OCI-LY3 (cell line): ENCODE measurements around the gene SGK2.
A peak's percentile ranks its signal among the peaks of the same experiment; 100 is the strongest.

Source experiments
- H2AFZ ChIP-seq: fragments of 200-600, 300-600 bp; shearing (Covaris generic); 2 replicates; pipeline ENCODE4 v1.6.0; 2014; ENCODE audit warnings: antibody characterized with exemption, low read depth, low read length
- H3K27ac ChIP-seq: fragments of 200-600, 300-600 bp; sonication (generic); 2 replicates; pipeline ENCODE4 v1.5.1; 2014; ENCODE audit warnings: mild to moderate bottlenecking, low read length, moderate library complexity, mixed read lengths
- H3K27me3 ChIP-seq: fragments of 200-600, 300-600 bp; sonication (generic); 2 replicates; pipeline ENCODE4 v1.6.1; 2014; ENCODE audit warnings: low read depth, low read length, mixed read lengths
- H3K36me3 ChIP-seq: fragments of 200-600, 300-600 bp; sonication (generic); replicated peaks from 2 replicates; pipeline ENCODE3; 2014; ENCODE audit warnings: low read depth, low read length, mixed read lengths
- H3K4me1 ChIP-seq: fragments of 300-600, 200-600 bp; sonication (generic); 2 replicates; pipeline ENCODE4 v1.6.1; 2014; ENCODE audit warnings: low read length, mixed read lengths
- H3K4me2 ChIP-seq: fragments of 200-600, 300-600 bp; sonication (generic); 2 replicates; pipeline ENCODE4 v1.6.1; 2014; ENCODE audit warnings: low read length, mixed read lengths
- H3K4me3 ChIP-seq: fragments of 300-600, 200-600 bp; sonication (generic); 2 replicates; pipeline ENCODE4 v1.5.1; 2014; ENCODE audit warnings: antibody characterized with exemption, mild to moderate bottlenecking, low read length, moderate library complexity
- H3K79me2 ChIP-seq: fragments of 300-600, 200-600 bp; shearing (Covaris generic); 2 replicates; pipeline ENCODE4 v1.6.1; 2014; ENCODE audit warnings: mild to moderate bottlenecking, low read length, mixed read lengths
- H3K9ac ChIP-seq: fragments of 300-600, 200-600 bp; shearing (Covaris generic); 2 replicates; pipeline ENCODE4 v1.6.0; 2014; ENCODE audit warnings: mild to moderate bottlenecking, low read length, moderate library complexity
- H3K9me3 ChIP-seq: fragments of 200-600, 300-600 bp; shearing (Covaris generic); 2 replicates; pipeline ENCODE4 v1.6.1; 2014; ENCODE audit warnings: low read length, mixed read lengths; ENCODE audit not compliant: insufficient read depth
- H4K20me1 ChIP-seq: fragments of 200-600, 300-600 bp; sonication (generic); 2 replicates; pipeline ENCODE4 v1.6.1; 2016; ENCODE audit warnings: low read length, mixed read lengths; ENCODE audit not compliant: insufficient read depth
- EZH2phosphoT487 ChIP-seq: fragments of 200-600 bp; shearing (Covaris generic); IDR thresholded peaks from 2 replicates; pipeline ENCODE4 v1.6.1; 2018; ENCODE audit warnings: antibody characterized with exemption, mixed run types, low read depth
- TF ChIP-seq, protein P1 (sequence below): fragments of 200-600, 300-600 bp; sonication (generic); IDR thresholded peaks from 2 replicates; pipeline ENCODE4 v1.5.1; 2014; ENCODE audit warnings: antibody characterized with exemption, low read length, low read depth

The SGK2 gene

GRCh38 chr20:43525021-43525420 lies 33.8 kb upstream of the SGK2 start:
- Histone ChIP-seq H3K4me2 (no peak overlapping the region), H3K36me3 (peaks cover 4% of the 10 kb centered on the region), H3K4me3 (no peak overlapping the region), H3K4me1 (peaks cover 1% of the 10 kb centered on the region; the same call in 1 of the 2 replicates), H3K9me3 (0 out of 2 replicates have a peak, but pooled peaks cover 2% of the 10 kb centered on the region), H3K9ac (no peak overlapping the region), H3K79me2 (no peaks in the 10 kb centered on the region), H3K27me3 (peaks cover 1% of the 10 kb centered on the region; the same call in 1 of the 2 replicates), H4K20me1 (no peaks in the 10 kb centered on the region), H3K27ac (no peak overlapping the region), H2AFZ (no peak overlapping the region)
- TF ChIP-seq EZH2phosphoT487 = no peak
- TF ChIP-seq, protein P1, sequence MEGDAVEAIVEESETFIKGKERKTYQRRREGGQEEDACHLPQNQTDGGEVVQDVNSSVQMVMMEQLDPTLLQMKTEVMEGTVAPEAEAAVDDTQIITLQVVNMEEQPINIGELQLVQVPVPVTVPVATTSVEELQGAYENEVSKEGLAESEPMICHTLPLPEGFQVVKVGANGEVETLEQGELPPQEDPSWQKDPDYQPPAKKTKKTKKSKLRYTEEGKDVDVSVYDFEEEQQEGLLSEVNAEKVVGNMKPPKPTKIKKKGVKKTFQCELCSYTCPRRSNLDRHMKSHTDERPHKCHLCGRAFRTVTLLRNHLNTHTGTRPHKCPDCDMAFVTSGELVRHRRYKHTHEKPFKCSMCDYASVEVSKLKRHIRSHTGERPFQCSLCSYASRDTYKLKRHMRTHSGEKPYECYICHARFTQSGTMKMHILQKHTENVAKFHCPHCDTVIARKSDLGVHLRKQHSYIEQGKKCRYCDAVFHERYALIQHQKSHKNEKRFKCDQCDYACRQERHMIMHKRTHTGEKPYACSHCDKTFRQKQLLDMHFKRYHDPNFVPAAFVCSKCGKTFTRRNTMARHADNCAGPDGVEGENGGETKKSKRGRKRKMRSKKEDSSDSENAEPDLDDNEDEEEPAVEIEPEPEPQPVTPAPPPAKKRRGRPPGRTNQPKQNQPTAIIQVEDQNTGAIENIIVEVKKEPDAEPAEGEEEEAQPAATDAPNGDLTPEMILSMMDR = 0 out of 2 replicates have a peak, but pooled peaks have one; percentile 16

- TF ChIP-seq EZH2phosphoT487 = no peak
- TF ChIP-seq, protein P1 = no peak
- Histone ChIP-seq H3K4me1 (peaks cover 13% of the 10 kb centered on the region), H3K27me3 (no peaks in the 10 kb centered on the region), H3K27ac (no peak overlapping the region), H3K9ac (no peak overlapping the region), H3K79me2 (no peaks in the 10 kb centered on the region), H3K9me3 (no peaks in the 10 kb centered on the region), H3K4me3 (no peak overlapping the region), H2AFZ (no peak overlapping the region), H4K20me1 (no peaks in the 10 kb centered on the region), H3K36me3 (no peaks in the 10 kb centered on the region), H3K4me2 (no peak overlapping the region)
Measured at GRCh38 chr20:43528258-43528875, 30.5 kb upstream of the SGK2 start.

- Histone ChIP-seq H3K4me2 (no peak overlapping the region), H3K36me3 (no peaks in the 10 kb centered on the region), H2AFZ (no peak overlapping the region), H3K79me2 (no peaks in the 10 kb centered on the region), H3K4me3 (no peak overlapping the region), H3K9me3 (no peaks in the 10 kb centered on the region), H3K27ac (no peak overlapping the region), H3K4me1 (peaks cover 13% of the 10 kb centered on the region), H3K27me3 (no peaks in the 10 kb centered on the region), H4K20me1 (no peaks in the 10 kb centered on the region), H3K9ac (no peak overlapping the region)
- no peak for TF ChIP-seq EZH2phosphoT487
- TF ChIP-seq, protein P1 = no peak
Measured at GRCh38 chr20:43529051-43529450, 29.8 kb upstream of the SGK2 start.

DNA sequence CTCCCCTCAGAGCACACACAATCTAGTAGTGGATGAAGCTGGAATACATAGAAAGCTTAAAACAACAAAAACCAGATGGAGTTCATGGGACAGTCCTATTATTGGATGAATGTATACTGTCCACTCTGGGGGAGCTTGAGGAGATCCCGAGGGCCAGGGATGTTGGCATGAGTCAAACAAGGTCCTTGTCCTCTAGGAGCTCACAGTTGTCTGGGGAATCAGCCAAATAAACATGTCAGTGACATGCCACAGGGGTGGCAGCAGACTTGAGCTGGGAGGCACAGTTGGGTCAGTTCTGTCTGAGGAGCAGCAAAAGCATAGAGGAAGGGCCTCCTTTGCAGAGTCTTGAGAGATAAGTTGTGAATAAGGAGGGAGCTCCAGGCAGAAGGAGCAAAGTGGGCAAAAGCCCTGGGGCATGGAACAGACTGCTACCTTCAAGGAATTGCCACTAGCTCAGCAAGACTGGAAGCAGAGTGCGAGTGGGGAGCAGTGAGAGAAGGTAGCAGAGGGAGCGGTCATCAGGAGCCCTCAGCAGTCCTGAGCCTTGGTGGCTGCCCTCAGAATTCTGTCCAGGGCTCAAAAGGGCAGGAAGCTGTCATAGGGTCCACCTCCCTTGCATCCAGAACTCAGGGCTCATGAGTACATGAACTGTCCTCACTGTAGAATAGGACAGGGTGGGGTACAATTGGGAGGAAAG lies 29.2 kb upstream of the SGK2 start:
- no peak overlapping the region for H3K9ac ChIP-seq
- H3K9me3 ChIP-seq = no peaks in the 10 kb centered on the region
- no peak overlapping the region for H3K4me2 ChIP-seq
- no peak overlapping the region for H3K27ac ChIP-seq
- peaks cover 13% of the 10 kb centered on the region for H3K4me1 ChIP-seq
- H3K4me3 ChIP-seq = no peak overlapping the region
- H2AFZ ChIP-seq = no peak overlapping the region
- no peaks in the 10 kb centered on the region for H3K36me3 ChIP-seq
- no peaks in the 10 kb centered on the region for H3K27me3 ChIP-seq
- H3K79me2 ChIP-seq = no peaks in the 10 kb centered on the region
- TF ChIP-seq, protein P1 = no peak
- no peak for TF ChIP-seq EZH2phosphoT487
- no peaks in the 10 kb centered on the region for H4K20me1 ChIP-seq
